Measurements from ENCODE around the gene TEX53.

- TF ChIP-seq CTCF (IDR thresholded peaks at IDR 0.05), result no peak
- TF ChIP-seq POLR2A (IDR thresholded peaks at IDR 0.05), result no peak
Observed at GRCh38 chr9:114693248-114693855, 35.7 kb upstream of the TEX53 start.
